Lower lobe of right lung (tissue), 2 donors: ENCODE results near the gene TOM1L2. TPM values are rescaled to one million over a fixed set of nuclear protein-coding genes. Genes with fewer than 3 reads are reported as not detected.

Experiments used
- ATAC-seq, 2 donors: fragments of 200-7000 bp; cut with Tn5 transposase; one replicate each; pipeline ENCODE4 v1.9.1; 2020 to 2022; ENCODE audit warnings: mild to moderate bottlenecking in 2 of 2, moderate library complexity in 2 of 2
- DNase-seq: peaks from one replicate; pipeline ENCODE4 v3.0.0-alpha.2; 2020
- H3K27ac ChIP-seq: fragments of 200-600 bp; one replicate; pipeline ENCODE4 v1.8.0; 2022
- H3K27me3 ChIP-seq: fragments of 200-600 bp; one replicate; pipeline ENCODE4 v1.8.0; 2022; ENCODE audit warnings: low read depth
- H3K36me3 ChIP-seq: fragments of 200-600 bp; one replicate; pipeline ENCODE4 v1.8.0; 2022; ENCODE audit warnings: mild to moderate bottlenecking
- H3K4me1 ChIP-seq: fragments of 200-600 bp; one replicate; pipeline ENCODE4 v1.8.0; 2022
- H3K4me3 ChIP-seq: fragments of 200-600 bp; one replicate; pipeline ENCODE4 v1.8.0; 2022; ENCODE audit warnings: mild to moderate bottlenecking
- H3K9me3 ChIP-seq: fragments of 200-600 bp; one replicate; pipeline ENCODE4 v1.8.0; 2022
- intact Hi-C: fragments of 100-400 bp; cut with DNase I; formaldehyde crosslinking; loops from one replicate; pipeline ENCODE4 v1.11.0; 2022
- total RNA-seq: library from RNA; stranded (reverse); fragmentation: NEBNext Ultra II Directional; extraction: Animal tissue kit (Norgen Biotek cat#: 25700); gene quantifications from one replicate; pipeline ENCODE4 v1.2.1, GENCODE V29; 2021
- TF ChIP-seq, protein P1 (sequence below): fragments of 200-600 bp; IDR thresholded peaks from one replicate; pipeline ENCODE4 v1.8.0; 2022; ENCODE audit warnings: antibody characterized with exemption, mild to moderate bottlenecking
- donor health status: DM: no; HTN: yes; CAD: no; lungs with severe emphysema.

The TOM1L2 gene
- total RNA-seq, 1 donor from 2014 or later: 63.4 TPM

DNA sequence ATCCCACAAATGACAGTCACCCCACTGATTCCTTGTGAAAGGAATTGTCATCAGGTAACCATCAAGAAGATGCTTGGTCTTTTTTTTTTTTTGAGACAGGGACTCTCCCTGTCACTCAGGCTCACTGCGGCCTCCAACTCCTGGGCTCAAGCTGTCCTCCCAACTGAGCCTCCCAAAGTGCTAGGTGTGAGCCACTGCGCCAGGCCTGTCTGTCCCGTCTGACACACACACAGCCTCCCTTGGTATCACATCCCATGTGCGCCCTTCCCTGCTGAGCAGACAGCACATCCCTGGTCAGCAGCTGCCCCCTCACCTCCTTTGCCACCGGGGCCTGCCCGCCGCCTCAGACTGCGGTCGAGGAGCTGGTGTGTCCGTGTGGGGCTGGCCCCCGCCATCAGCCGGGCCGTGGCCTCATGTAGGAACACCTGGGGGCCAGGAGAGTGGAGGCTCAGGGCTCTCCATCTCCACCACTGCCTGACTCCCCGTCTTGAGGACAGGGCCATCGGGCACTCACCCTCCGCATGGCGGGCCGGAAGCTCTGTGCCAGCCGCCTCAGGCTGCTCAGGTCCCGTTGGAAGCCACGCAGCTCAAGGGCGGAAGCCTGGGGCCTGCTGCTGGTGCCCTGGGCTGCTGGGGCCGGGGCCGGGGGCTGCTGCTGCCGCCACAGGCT, 159.0 kb downstream of the TOM1L2 start:
- no peaks in the 10 kb centered on the region for H3K27me3 ChIP-seq
- no peak overlapping the region for H3K27ac ChIP-seq
- TF ChIP-seq, protein P1, sequence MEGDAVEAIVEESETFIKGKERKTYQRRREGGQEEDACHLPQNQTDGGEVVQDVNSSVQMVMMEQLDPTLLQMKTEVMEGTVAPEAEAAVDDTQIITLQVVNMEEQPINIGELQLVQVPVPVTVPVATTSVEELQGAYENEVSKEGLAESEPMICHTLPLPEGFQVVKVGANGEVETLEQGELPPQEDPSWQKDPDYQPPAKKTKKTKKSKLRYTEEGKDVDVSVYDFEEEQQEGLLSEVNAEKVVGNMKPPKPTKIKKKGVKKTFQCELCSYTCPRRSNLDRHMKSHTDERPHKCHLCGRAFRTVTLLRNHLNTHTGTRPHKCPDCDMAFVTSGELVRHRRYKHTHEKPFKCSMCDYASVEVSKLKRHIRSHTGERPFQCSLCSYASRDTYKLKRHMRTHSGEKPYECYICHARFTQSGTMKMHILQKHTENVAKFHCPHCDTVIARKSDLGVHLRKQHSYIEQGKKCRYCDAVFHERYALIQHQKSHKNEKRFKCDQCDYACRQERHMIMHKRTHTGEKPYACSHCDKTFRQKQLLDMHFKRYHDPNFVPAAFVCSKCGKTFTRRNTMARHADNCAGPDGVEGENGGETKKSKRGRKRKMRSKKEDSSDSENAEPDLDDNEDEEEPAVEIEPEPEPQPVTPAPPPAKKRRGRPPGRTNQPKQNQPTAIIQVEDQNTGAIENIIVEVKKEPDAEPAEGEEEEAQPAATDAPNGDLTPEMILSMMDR: no peak
- H3K4me1 ChIP-seq: peaks cover 30% of the 10 kb centered on the region
- H3K4me3 ChIP-seq: no peak overlapping the region
- intact Hi-C loops: loop anchor here (5.0 kb wide), 1 partner anchor 49 kb away; no protein-coding TSS in a partner anchor
- H3K9me3 ChIP-seq: no peaks in the 10 kb centered on the region
- H3K36me3 ChIP-seq: peaks cover 69% of the 10 kb centered on the region
- DNase-seq: no peak
- no peak for ATAC-seq

DNA sequence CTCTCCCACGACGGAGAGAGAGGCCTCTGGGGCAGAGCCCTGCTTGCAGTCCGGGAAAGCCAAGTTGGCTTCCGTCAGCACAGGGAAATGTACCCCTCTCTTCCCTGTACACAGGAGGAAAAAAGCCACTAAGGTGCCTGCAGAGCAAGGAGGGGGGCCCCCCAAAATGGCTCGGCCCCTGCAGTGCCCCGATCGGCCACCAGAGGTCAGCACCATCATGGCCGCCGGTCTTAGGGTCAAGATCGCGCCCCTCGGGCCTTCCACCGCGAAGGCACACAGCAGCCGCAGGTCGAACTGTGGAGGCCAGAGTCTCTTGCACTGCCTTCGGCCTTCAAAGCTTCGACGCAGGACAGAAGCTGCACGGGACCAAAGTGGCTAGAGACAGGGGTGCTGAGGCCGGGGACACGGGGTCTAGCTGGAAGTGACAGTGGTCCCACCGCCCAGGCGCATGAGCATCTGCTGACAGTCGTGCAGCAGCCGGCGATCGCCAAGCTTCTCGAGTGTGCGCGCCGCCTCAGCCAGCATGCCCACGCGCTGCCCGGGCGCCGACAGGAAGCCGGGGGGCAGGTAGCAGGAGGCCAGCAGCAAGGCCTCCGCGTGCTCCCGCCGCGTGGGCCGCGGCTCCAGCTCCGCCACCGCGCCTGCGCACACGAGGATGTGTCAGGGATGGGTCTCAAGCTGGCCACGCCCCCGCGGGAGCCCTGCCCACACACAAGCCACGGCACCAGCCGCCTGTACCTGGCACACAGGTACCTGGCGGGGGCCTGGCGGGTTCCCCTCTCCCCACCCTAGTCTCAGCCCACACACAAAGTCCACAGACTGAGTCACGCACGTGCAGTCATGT, 159.8 kb downstream of the TOM1L2 start:
- peak overlapping the region; percentile 49 for H3K27ac ChIP-seq
- no peak overlapping the region for H3K4me3 ChIP-seq
- TF ChIP-seq, protein P1: peak; percentile 100
- H3K4me1 ChIP-seq: peaks cover 26% of the 10 kb centered on the region
- intact Hi-C loops: loop anchor here (5.0 kb wide), 1 partner anchor 50 kb away; no protein-coding TSS in a partner anchor
- H3K27me3 ChIP-seq: no peaks in the 10 kb centered on the region
- H3K9me3 ChIP-seq: no peaks in the 10 kb centered on the region
- DNase-seq: peak; percentile 85
- peak; percentile 75 to 84 for ATAC-seq
- peaks cover 64% of the 10 kb centered on the region for H3K36me3 ChIP-seq

DNA sequence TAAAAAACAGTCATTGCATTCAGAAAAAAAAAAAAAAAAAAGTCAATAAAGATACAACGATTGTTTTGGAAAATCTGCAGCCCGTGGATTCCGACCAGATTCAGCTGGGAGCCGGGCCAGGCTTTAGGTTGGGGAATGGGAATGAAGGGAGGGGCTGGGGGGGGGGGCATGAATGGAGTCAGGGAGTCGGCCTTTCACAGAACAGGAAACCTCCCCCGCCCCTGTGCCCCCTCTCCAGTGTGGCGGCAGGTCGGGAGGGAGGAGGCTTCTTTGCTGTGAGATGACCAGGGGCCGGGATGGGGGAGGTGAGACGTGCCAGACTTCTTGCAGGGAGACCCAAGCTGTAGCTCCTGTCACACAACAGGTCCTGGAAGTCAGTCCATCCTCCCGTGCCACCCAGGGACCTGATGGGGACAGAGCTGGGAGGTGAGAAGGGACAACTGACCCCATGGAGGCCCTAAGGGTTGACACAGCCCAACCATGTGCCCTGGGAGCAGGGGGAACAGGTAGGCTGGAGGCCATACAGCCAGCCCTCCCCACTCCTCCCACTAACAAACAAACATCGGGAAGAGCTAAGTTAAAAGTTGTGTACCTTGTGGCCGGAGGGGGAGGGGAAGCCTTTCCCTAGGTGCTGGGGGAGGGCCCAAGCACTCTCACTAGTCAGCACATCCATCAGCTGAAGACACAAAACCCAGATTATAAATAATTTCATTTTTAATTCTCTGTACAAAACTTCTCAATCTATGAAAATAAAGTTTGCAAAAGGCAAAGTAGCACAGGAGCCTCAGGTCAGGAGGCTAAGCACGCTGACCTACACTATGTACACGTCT, 160.6 kb downstream of the TOM1L2 start:
- Histone ChIP-seq H3K9me3 (no peaks in the 10 kb centered on the region), H3K27me3 (no peaks in the 10 kb centered on the region), H3K27ac (peak overlapping the region; percentile 49), H3K4me1 (peaks cover 26% of the 10 kb centered on the region), H3K4me3 (no peak overlapping the region), H3K36me3 (peaks cover 57% of the 10 kb centered on the region)
- peak in 1 of 2 donors; percentile 1 for ATAC-seq
- TF ChIP-seq, protein P1: no peak
- intact Hi-C loops: loop anchor here (5.0 kb wide), 1 partner anchor 51 kb away; no protein-coding TSS in a partner anchor
- DNase-seq: no peak

DNA sequence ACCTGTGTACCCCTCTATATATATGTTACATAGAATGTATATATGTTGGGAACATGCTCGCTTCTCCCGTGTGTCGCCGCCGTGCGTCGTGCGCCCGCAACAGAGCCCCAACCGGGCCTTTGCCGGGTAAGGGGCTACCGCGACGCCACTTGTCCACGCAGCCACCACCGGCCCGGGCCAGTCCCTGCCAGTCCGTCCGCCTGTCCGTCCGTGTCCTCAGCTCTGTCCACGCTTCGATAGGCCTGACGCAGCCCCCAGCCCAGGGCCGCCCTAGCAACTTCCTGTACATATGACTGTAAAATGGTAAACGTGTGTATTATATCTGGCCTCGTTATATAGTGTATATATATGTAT, 161.3 kb downstream of the TOM1L2 start:
- Histone ChIP-seq H3K27me3 (no peaks in the 10 kb centered on the region), H3K4me3 (no peak overlapping the region), H3K36me3 (peaks cover 58% of the 10 kb centered on the region), H3K9me3 (no peaks in the 10 kb centered on the region), H3K4me1 (peaks cover 26% of the 10 kb centered on the region), H3K27ac (no peak overlapping the region)
- ATAC-seq (no peak), DNase-seq (no peak)
- intact Hi-C loops: loop anchor here (5.0 kb wide), 1 partner anchor 51 kb away; no protein-coding TSS in a partner anchor
- TF ChIP-seq, protein P1: no peak
